22Rv1 (cell line): Measurements from ENCODE around the gene ZNF527.

ENCODE experiments used
- CTCF ChIP-seq: fragments of 450-650 bp; IDR thresholded peaks from 2 replicates; pipeline ENCODE4 v1.5.1; 2017; ENCODE audit warnings: mild to moderate bottlenecking
- ZFX ChIP-seq: fragments of 450-650 bp; IDR thresholded peaks from 2 replicates; pipeline ENCODE4 v1.6.1; 2017; ENCODE audit warnings: antibody characterized with exemption, borderline replicate concordance

GRCh38 chr19:37412700-37413099 lies 41.8 kb downstream of the ZNF527 start:
- no peak for TF ChIP-seq CTCF
- TF ChIP-seq ZFX, result no peak
